Heart right ventricle (tissue), 16 donors: ENCODE data around the gene HACL1. TPM values are rescaled to one million over a fixed set of nuclear protein-coding genes. Genes with fewer than 3 reads are reported as not detected.

Experiments used
- ATAC-seq, 8 donors: fragments of 200-7000 bp; cut with Tn5 transposase; one replicate each; pipeline ENCODE4 v1.9.1; 2020; ENCODE audit warnings: mild to moderate bottlenecking in 8 of 8, moderate library complexity in 8 of 8, moderate number of reproducible peaks in 1 of 8
- DNase-seq, 2 donors: peaks; one replicate each; pipeline ENCODE4 v3.0.0-alpha.2; 2020
- H3K27ac ChIP-seq, 10 donors: fragments of 200-600 bp; sonication (generic) in 2 of 10; one replicate each; pipeline versions ENCODE4 v1.5.0 to v1.8.0; 2020 to 2022; ENCODE audit warnings: mild to moderate bottlenecking in 3 of 10
- H3K27me3 ChIP-seq, 7 donors: fragments of 200-600 bp; one replicate each; pipeline ENCODE4 v1.8.0; 2021 to 2022; ENCODE audit warnings: mild to moderate bottlenecking in 2 of 7
- H3K36me3 ChIP-seq, 9 donors: fragments of 200-600 bp; sonication (generic) in 1 of 9; one replicate each; pipeline versions ENCODE4 v1.5.0 to v1.8.0; 2020 to 2022; ENCODE audit warnings: mild to moderate bottlenecking in 2 of 9
- H3K4me1 ChIP-seq, 9 donors: fragments of 200-600 bp; sonication (generic) in 1 of 9; one replicate each; pipeline versions ENCODE4 v1.5.0 to v1.8.0; 2020 to 2022; ENCODE audit warnings: mild to moderate bottlenecking in 4 of 9
- H3K4me3 ChIP-seq, 10 donors: fragments of 200-600 bp; sonication (generic) in 2 of 10; one replicate each; pipeline versions ENCODE4 v1.5.0 to v1.8.0; 2020 to 2022; ENCODE audit warnings: mild to moderate bottlenecking in 7 of 10, moderate library complexity in 2 of 10
- H3K9me3 ChIP-seq, 11 donors: fragments of 200-600 bp in 10 of 11; sonication (generic) in 2 of 11; one replicate each; pipeline versions ENCODE4 v1.5.0 to v1.8.0; 2013 to 2022; ENCODE audit warnings: mild to moderate bottlenecking in 2 of 11, control low read depth in 1 of 11, moderate library complexity in 1 of 11
- CTCF ChIP-seq, 9 donors: fragments of 200-600 bp; sonication (generic) in 2 of 9; IDR thresholded peaks; one replicate each; pipeline versions ENCODE4 v1.5.0 to v1.8.0; 2021 to 2022; ENCODE audit warnings: antibody characterized with exemption in 9 of 9, mild to moderate bottlenecking in 5 of 9, moderate library complexity in 1 of 9
- WGBS, 2 donors: extraction: QIAGEN DNeasy Blood & Tissue Kit; methylation state at CpG; one replicate each; pipeline ENCODE4 v1.1.7; 2013; ENCODE audit warnings: inconsistent platforms in 1 of 2; 5-methylcytosine and 5-hydroxymethylcytosine counted together
- intact Hi-C, 10 donors: fragments of 100-400 bp; cut with DNase I; formaldehyde crosslinking; loops; one replicate each; pipeline versions ENCODE4 v1.11.1 to v1.14.2; 2022
- polyA plus RNA-seq, 2 donors: library from polyadenylated mRNA; stranded (reverse); fragments of 200-250 nt; gene quantifications; one replicate each; pipeline ENCODE4 v1.2.3, GENCODE V29; 2013
- total RNA-seq, 10 donors: library from RNA; stranded (reverse); fragmentation: NEBNext Ultra II Directional in 3 of 10; extraction: Animal tissue kit (Norgen Biotek cat#: 25700) in 3 of 10; gene quantifications; one replicate each; pipeline versions ENCODE4 v1.2.1 to v1.2.4, GENCODE V29; 2021 to 2023
- donor health status: Arrhythmogenic right ventricular cardiomyopathy.
- donor health status: ischemic (EF 13 %, LVEDD 7.1; RV severe dilation, severe dysfunction).
- donor health status: healthy with polysubstance abuse.
- donor health status: DM: no; HTN: yes; CAD: no.
- donor health status: DM: no; HTN: no; CAD: no.
- donor health status: ischemic (EF 25% LVEDD 6.9; RV normal size, moderate dysfunction).
- donor health status: ischemic (EF 25% LVEDD 5.7; RV mildly dilated, moderate dysfunction).
- donor health status: healthy.
- donor health status: DM: yes; HTN: yes; CAD: no.
- donor health status: Ischemic cardiomyopathy.
- donor health status: ischemic (EF 35%, LVEDD 5.7; RV mildly dilated, moderate dysfunction).
- donor health status: nonischemic (EF 11% LVEDD 7.7; RV severe dilation, severe dysfunction).
- donor health status: DM: yes; HTN: yes; CAD: no.
- donor health status: PGD.
- donor health status: ischemic (EF 29% LVEDD 5.4; RV normal size, mild dysfunction).
- donor health status: nonischemic (EF 23%, LVEDD 6.1; RV moderate dilation, normal function).

The HACL1 gene
- total and polyA plus RNA-seq, 12 donors, result 7.5 to 20.5 (median 13.5) TPM

GRCh38 chr3:15578289-15578867 is 23.0 kb downstream of the HACL1 start:
- H3K27me3 ChIP-seq, result no peaks in the 10 kb centered on the region
- no peaks in the 10 kb centered on the region for H3K9me3 ChIP-seq
- no peak for DNase-seq
- no peak overlapping the region for H3K4me3 ChIP-seq
- WGBS, 2 donors, result 68 to 70% methylated on average over 3 of the region's 3 CpGs
- no peak overlapping the region for H3K27ac ChIP-seq
- intact Hi-C loops, result loop anchor here in 2 of 10 donors (10.0 kb wide), 2 partner anchors 334 to 354 kb away; no protein-coding TSS in a partner anchor
- TF ChIP-seq CTCF (IDR thresholded peaks at IDR 0.05), result no peak
- ATAC-seq, result no peak
- peaks cover 0 to 20% (median 0%) of the 10 kb centered on the region in 9 donors for H3K4me1 ChIP-seq
- H3K36me3 ChIP-seq, result peaks cover 0 to 97% (median 34%) of the 10 kb centered on the region in 9 donors

- no peak for ATAC-seq
- intact Hi-C loops, result loop anchor here in 2 of 10 donors (10.0 kb wide), 2 partner anchors 332 to 352 kb away; no protein-coding TSS in a partner anchor
- H3K27me3 ChIP-seq, result no peaks in the 10 kb centered on the region
- H3K36me3 ChIP-seq, result peaks cover 0 to 97% (median 29%) of the 10 kb centered on the region in 9 donors
- no peak overlapping the region for H3K4me3 ChIP-seq
- H3K27ac ChIP-seq, result no peak overlapping the region
- H3K9me3 ChIP-seq, result no peaks in the 10 kb centered on the region
- no peak for TF ChIP-seq CTCF (IDR thresholded peaks at IDR 0.05)
- H3K4me1 ChIP-seq, result peaks cover 0 to 20% (median 0%) of the 10 kb centered on the region in 9 donors
- no peak for DNase-seq
- WGBS, 2 donors, result 93 to 95% methylated on average over 3 of the region's 3 CpGs
Observed at GRCh38 chr3:15576475-15576874, 24.9 kb downstream of the HACL1 start.

- Histone ChIP-seq H3K4me1 (peaks cover 0 to 20% (median 0%) of the 10 kb centered on the region in 9 donors), H3K36me3 (peaks cover 0 to 97% (median 31%) of the 10 kb centered on the region in 9 donors), H3K9me3 (no peaks in the 10 kb centered on the region), H3K4me3 (no peak overlapping the region), H3K27me3 (no peaks in the 10 kb centered on the region), H3K27ac (no peak overlapping the region)
- intact Hi-C loops, result loop anchor here in 2 of 10 donors (10.0 kb wide), 2 partner anchors 331 to 351 kb away; no protein-coding TSS in a partner anchor
- no peak for TF ChIP-seq CTCF (IDR thresholded peaks at IDR 0.05)
- 92 to 95% methylated on average over 5 of the region's 5 CpGs for WGBS, 2 donors
- DNase-seq (no peak), ATAC-seq (no peak)
Observed at GRCh38 chr3:15575446-15575845, 25.9 kb downstream of the HACL1 start.

- no peak for TF ChIP-seq CTCF (IDR thresholded peaks at IDR 0.05)
- Histone ChIP-seq H3K4me1 (peaks cover 0 to 6% (median 0%) of the 10 kb centered on the region in 9 donors), H3K27me3 (no peaks in the 10 kb centered on the region), H3K9me3 (no peaks in the 10 kb centered on the region), H3K36me3 (peaks cover 0 to 100% (median 41%) of the 10 kb centered on the region in 9 donors), H3K4me3 (no peak overlapping the region), H3K27ac (no peak overlapping the region)
- intact Hi-C loops, result loop anchor here in 2 of 10 donors (10.0 kb wide), 2 partner anchors 327 to 347 kb away; no protein-coding TSS in a partner anchor
- DNase-seq (no peak), ATAC-seq (no peak)
- 91 to 95% methylated on average over 4 of the region's 4 CpGs for WGBS, 2 donors
Observed at GRCh38 chr3:15572138-15572537, 29.2 kb downstream of the HACL1 start.
